Activated naive CD8-positive, alpha-beta T cell treated with anti-CD3 and anti-CD28 coated beads, Interleukin-2, amount 10 ng/mL, durations not matched to agents 7 days and 5 days (primary cell): ENCODE data around the gene ADGRL2. TPM values are rescaled to one million over a fixed set of nuclear protein-coding genes. Genes with fewer than 3 reads are reported as not detected.
"Not testable (repeated sequence)": the region's sequence is repeated elsewhere in the genome, so short reads cannot be mapped to it uniquely, and the experiment has no call there.

ENCODE experiments used
- ATAC-seq: fragments of 150-1000 bp; cut with Tn5 transposase; one replicate; pipeline ENCODE4 v1.10.0; 2021; ENCODE audit warnings: low read depth, moderate library complexity
- POLR2A ChIA-PET: fragments of 350-600 bp; sonication (Branson Sonifier 250); formaldehyde crosslinking; loops from one replicate; lab custom pipeline; 2021; ENCODE audit warnings: antibody characterized with exemption; lab: Charles Lee
- DNase-seq: peaks from one replicate; pipeline ENCODE4 v3.0.0; 2021
- H3K27ac Mint-ChIP-seq: one replicate; pipeline ENCODE4 v1.8.0; 2022; ENCODE audit warnings: mild to moderate bottlenecking, mixed read lengths
- H3K27me3 Mint-ChIP-seq: one replicate; pipeline ENCODE4 v1.8.0; 2022; ENCODE audit warnings: mild to moderate bottlenecking, moderate library complexity, mixed read lengths
- H3K36me3 Mint-ChIP-seq: one replicate; pipeline ENCODE4 v1.8.0; 2021; ENCODE audit warnings: mild to moderate bottlenecking, mixed read lengths
- H3K4me1 Mint-ChIP-seq: one replicate; pipeline ENCODE4 v1.8.0; 2021; ENCODE audit warnings: mixed read lengths
- H3K4me3 Mint-ChIP-seq: one replicate; pipeline ENCODE4 v1.8.0; 2022; ENCODE audit warnings: mild to moderate bottlenecking, moderate library complexity, mixed read lengths
- H3K9me3 Mint-ChIP-seq: one replicate; pipeline ENCODE4 v1.8.0; 2021; ENCODE audit warnings: mixed read lengths
- total RNA-seq, 2 experiments: library from RNA; stranded (reverse); gene quantifications; one replicate each; pipeline ENCODE4 v1.2.3, GENCODE V29; 2021

Gene ADGRL2
- total RNA-seq, 2 experiments from 2014 or later = not detected

GRCh38 chr1:81847063-81847462 lies 46.3 kb downstream of the ADGRL2 start:
- DNase-seq (no peak), ATAC-seq (no peak)
- no peaks in the 10 kb centered on the region for H3K36me3 Mint-ChIP-seq
- H3K27me3 Mint-ChIP-seq = no peaks in the 10 kb centered on the region
- no peaks in the 10 kb centered on the region for H3K4me1 Mint-ChIP-seq
- H3K4me3 Mint-ChIP-seq = no peak overlapping the region
- H3K27ac Mint-ChIP-seq = no peak overlapping the region
- POLR2A ChIA-PET = no interaction called here
- no peaks in the 10 kb centered on the region for H3K9me3 Mint-ChIP-seq

GRCh38 chr1:81848880-81849682 lies 48.3 kb downstream of the ADGRL2 start:
- ATAC-seq = no peak
- Mint-ChIP-seq H3K36me3 (no peaks in the 10 kb centered on the region), H3K4me1 (no peaks in the 10 kb centered on the region), H3K4me3 (no peak overlapping the region), H3K27me3 (no peaks in the 10 kb centered on the region), H3K27ac (no peak overlapping the region), H3K9me3 (no peaks in the 10 kb centered on the region)
- no peak for DNase-seq
- POLR2A ChIA-PET = no interaction called here

GRCh38 chr1:81850031-81850430 lies 49.3 kb downstream of the ADGRL2 start:
- no peak for ATAC-seq
- H3K4me3 Mint-ChIP-seq = no peak overlapping the region
- no peak overlapping the region for H3K27ac Mint-ChIP-seq
- no peaks in the 10 kb centered on the region for H3K4me1 Mint-ChIP-seq
- H3K27me3 Mint-ChIP-seq = no peaks in the 10 kb centered on the region
- no peaks in the 10 kb centered on the region for H3K36me3 Mint-ChIP-seq
- POLR2A ChIA-PET = no interaction called here
- no peak for DNase-seq
- H3K9me3 Mint-ChIP-seq = no peaks in the 10 kb centered on the region

DNA sequence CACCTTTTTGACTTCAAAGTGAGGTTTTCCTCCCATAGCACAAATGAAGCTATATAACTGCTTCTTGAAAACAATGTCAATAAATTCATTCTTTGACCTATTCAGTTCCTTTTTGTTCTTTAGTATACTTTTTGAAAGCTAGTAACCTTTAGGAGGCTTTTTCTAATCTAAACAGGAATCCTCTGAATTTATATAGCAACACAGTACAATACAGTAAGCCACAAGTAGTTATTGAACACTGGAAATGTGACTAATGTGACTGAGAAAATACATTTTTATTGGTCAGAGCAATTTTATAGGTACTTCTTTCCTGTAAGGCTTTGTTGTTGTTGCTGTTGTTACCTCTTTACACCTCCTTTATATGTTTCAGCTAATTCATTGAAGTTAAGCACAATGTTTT lies 49.8 kb downstream of the ADGRL2 start:
- POLR2A ChIA-PET = no interaction called here
- ATAC-seq (no peak), DNase-seq (no peak)
- no peaks in the 10 kb centered on the region for H3K4me1 Mint-ChIP-seq
- H3K4me3 Mint-ChIP-seq = no peak overlapping the region
- H3K27me3 Mint-ChIP-seq = no peaks in the 10 kb centered on the region
- no peak overlapping the region for H3K27ac Mint-ChIP-seq
- no peaks in the 10 kb centered on the region for H3K9me3 Mint-ChIP-seq
- no peaks in the 10 kb centered on the region for H3K36me3 Mint-ChIP-seq

DNA sequence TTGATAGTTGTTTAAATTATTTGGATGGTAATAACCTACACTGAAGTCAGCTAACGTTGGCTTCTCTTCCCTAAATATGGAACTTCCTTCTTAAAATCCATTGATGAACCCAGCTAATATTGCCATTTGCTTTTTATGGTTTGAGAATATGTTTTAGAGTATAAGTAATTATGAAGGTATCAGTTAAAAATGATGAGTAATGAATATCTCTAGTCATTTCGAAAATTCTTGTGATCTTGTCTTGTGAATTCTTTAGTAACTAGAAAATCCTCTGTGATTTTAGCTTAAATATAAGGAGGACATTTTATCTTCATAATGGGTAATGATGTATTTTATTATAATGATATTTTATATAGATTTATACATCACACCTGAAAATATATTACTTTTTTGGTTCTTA lies 50.5 kb downstream of the ADGRL2 start:
- Mint-ChIP-seq H3K36me3 (no peaks in the 10 kb centered on the region), H3K27ac (no peak overlapping the region), H3K9me3 (no peaks in the 10 kb centered on the region), H3K4me3 (no peak overlapping the region), H3K4me1 (no peaks in the 10 kb centered on the region), H3K27me3 (no peaks in the 10 kb centered on the region)
- ATAC-seq = no peak
- no peak for DNase-seq
- POLR2A ChIA-PET = no interaction called here

DNA sequence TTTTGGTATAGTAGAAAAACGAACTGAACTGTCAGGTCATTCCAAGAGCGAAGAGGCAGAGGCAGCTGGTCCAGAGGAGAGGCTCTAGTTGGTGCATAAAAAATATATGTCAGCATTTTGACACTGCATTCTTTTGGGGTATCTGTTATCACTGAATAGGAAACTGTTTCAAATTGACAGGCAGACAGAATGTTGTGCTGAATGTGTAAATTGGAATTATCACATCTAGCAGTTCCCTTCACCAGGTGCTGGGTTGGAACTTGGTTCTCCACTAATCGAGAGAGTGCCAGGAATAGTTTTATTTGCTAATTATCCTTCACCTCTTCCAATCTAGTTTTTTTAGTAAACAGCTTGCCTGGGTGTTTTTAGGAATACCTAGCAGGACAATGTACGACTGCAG lies 52.2 kb downstream of the ADGRL2 start:
- ATAC-seq (no peak), DNase-seq (no peak)
- no peak overlapping the region for H3K27ac Mint-ChIP-seq
- H3K9me3 Mint-ChIP-seq = no peaks in the 10 kb centered on the region
- H3K36me3 Mint-ChIP-seq = no peaks in the 10 kb centered on the region
- POLR2A ChIA-PET = no interaction called here
- H3K27me3 Mint-ChIP-seq = no peaks in the 10 kb centered on the region
- H3K4me1 Mint-ChIP-seq = no peaks in the 10 kb centered on the region
- H3K4me3 Mint-ChIP-seq = no peak overlapping the region

DNA sequence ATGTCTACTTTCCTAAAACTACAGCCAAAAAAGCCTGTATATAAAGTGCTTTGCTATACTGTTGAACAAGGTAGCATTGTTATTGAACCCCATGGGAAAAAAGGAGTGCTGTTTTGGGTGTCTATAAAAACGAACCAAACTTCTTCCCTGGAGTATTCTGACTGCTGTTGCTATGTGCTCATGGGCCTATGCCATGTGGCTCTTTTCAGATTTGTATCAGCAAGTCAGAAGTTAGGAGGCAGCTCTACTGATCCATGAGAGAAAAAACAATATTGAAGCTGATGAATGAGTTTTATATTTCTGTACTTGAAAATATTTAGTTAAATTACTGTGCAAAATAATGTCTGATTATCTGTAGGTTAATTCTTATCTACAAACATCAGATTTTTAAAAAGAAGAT lies 66.5 kb downstream of the ADGRL2 start:
- no peaks in the 10 kb centered on the region for H3K27me3 Mint-ChIP-seq
- no peaks in the 10 kb centered on the region for H3K9me3 Mint-ChIP-seq
- H3K4me1 Mint-ChIP-seq = no peaks in the 10 kb centered on the region
- POLR2A ChIA-PET = no interaction called here
- no peak overlapping the region for H3K4me3 Mint-ChIP-seq
- ATAC-seq (no peak), DNase-seq (no peak)
- H3K36me3 Mint-ChIP-seq = no peaks in the 10 kb centered on the region
- H3K27ac Mint-ChIP-seq = no peak overlapping the region

DNA sequence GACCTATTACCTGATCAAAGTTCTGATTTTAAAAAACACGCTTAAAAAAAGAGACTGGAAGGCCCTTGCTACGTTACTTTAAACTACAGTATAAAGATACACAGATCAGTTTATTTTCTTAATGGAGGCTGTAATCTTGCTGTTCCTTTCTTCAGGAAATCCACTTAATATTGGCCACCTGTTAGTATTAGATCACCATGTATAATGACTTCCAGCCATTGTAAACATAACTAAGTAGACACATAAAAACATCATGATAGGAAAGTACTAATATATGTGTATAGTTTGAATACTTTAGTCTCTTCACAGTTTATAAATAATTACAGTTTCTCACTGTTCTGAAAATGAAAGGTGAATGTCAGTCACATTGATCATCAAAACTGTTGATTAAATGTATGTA lies 68.6 kb downstream of the ADGRL2 start:
- Mint-ChIP-seq H3K36me3 (no peaks in the 10 kb centered on the region), H3K9me3 (no peaks in the 10 kb centered on the region), H3K27me3 (no peaks in the 10 kb centered on the region), H3K4me3 (no peak overlapping the region), H3K27ac (no peak overlapping the region), H3K4me1 (no peaks in the 10 kb centered on the region)
- DNase-seq (no peak), ATAC-seq (no peak)
- POLR2A ChIA-PET = no interaction called here

DNA sequence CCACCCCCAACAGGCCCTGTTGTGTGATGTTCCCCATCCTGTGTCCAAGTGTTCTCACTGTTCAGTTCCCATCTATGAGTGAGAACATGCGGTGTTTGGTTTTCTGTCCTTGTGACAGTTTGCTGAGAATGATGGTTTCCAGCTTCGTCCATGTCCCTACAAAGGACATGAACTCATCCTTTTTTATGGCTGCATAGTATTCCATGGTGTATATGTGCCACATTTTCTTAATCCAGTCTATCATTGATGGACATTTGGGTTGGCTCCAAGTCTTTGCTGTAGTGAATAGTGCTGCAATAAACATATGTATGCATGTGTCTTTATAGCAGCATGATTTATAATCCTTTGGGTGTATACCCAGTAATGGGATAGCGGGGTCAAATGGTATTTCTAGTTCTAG lies 70.4 kb downstream of the ADGRL2 start:
- POLR2A ChIA-PET, H3K36me3 Mint-ChIP-seq, ATAC-seq: not testable (repeated sequence)

DNA sequence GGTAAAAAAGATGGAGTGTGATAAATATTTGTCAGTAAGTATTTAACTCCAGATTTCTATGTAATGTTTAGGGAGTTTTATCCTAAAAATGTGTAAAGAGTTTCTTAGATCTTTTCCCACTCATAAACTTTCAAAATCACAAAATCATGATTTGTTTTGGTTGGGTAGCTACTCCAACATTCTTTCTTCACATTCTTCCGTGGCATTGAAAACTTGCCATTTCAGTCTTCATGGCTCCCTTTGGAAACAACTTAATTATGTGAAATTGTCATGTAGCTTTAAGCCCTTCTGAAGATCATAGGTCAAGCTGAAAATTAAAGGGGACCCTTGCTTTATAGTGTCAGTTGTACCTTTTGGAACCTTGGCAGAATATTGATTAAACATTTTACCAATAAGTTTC lies 73.2 kb downstream of the ADGRL2 start:
- no peak for ATAC-seq
- no peaks in the 10 kb centered on the region for H3K9me3 Mint-ChIP-seq
- H3K4me3 Mint-ChIP-seq = no peak overlapping the region
- no peak overlapping the region for H3K27ac Mint-ChIP-seq
- H3K36me3 Mint-ChIP-seq = no peaks in the 10 kb centered on the region
- DNase-seq = no peak
- H3K27me3 Mint-ChIP-seq = peaks cover 3% of the 10 kb centered on the region
- H3K4me1 Mint-ChIP-seq = no peaks in the 10 kb centered on the region
- POLR2A ChIA-PET = no interaction called here

More for the DNA sequence above, 70.4 kb downstream of the ADGRL2 start:
- not testable (repeated sequence) for DNase-seq, H3K4me1 Mint-ChIP-seq, H3K9me3 Mint-ChIP-seq, H3K27me3 Mint-ChIP-seq, H3K4me3 Mint-ChIP-seq, H3K27ac Mint-ChIP-seq

- Mint-ChIP-seq H3K9me3 (no peaks in the 10 kb centered on the region), H3K27me3 (peaks cover 3% of the 10 kb centered on the region), H3K4me3 (no peak overlapping the region), H3K27ac (no peak overlapping the region), H3K4me1 (no peaks in the 10 kb centered on the region), H3K36me3 (no peaks in the 10 kb centered on the region)
- POLR2A ChIA-PET = no interaction called here
- DNase-seq (no peak), ATAC-seq (no peak)
These were observed 73.7 kb downstream of the ADGRL2 start for GRCh38 chr1:81874461-81874860.

- H3K27ac Mint-ChIP-seq = no peak overlapping the region
These were observed 74.2 kb downstream of the ADGRL2 start for GRCh38 chr1:81874940-81875339.

DNA sequence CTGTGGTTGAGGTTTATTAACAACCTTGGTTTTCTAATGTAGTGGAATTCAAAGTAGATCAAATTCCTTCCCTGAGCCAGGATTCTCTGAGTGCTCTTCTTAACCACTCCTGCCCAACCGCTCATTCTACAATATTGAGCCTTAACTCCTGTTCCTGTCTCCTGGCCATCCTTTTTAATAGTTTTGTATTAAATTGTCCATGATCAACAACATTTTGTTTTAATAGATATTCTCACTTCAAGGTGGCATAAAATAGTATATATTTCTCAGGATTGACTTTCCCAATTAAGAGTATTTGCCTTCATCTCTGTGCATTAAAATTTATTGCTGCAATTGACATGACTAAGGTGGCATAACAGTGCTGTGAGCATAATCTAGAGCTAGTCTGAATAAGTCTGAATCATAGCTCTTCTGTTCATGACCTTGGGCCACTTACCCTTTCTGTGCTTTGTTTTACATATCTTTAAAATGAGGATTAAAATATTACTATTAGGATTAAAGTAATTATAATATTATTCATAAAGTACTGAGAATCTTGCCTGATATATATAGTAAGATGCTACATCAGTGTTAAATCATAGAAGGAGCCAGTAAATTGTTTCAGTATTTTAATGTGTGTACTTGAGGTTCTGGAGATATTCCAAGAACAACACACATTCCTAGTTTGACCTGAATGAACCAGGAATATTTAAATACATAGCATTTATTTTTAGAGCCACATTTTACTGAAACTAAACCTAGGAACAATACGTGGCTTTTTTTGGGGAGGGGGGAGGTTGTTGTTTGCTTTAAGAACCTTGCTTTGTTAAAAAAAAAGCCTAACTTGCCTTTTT lies 76.4 kb downstream of the ADGRL2 start:
- POLR2A ChIA-PET = no interaction called here
- ATAC-seq = no peak
- Mint-ChIP-seq H3K4me1 (no peaks in the 10 kb centered on the region), H3K27ac (no peak overlapping the region), H3K4me3 (no peak overlapping the region), H3K9me3 (no peaks in the 10 kb centered on the region), H3K27me3 (peaks cover 3% of the 10 kb centered on the region), H3K36me3 (no peaks in the 10 kb centered on the region)
- DNase-seq = no peak

More at GRCh38 chr1:81874940-81875339, 74.2 kb downstream of the ADGRL2 start:
- no peak for DNase-seq
- H3K36me3 Mint-ChIP-seq = no peaks in the 10 kb centered on the region
- no peak overlapping the region for H3K4me3 Mint-ChIP-seq
- H3K9me3 Mint-ChIP-seq = no peaks in the 10 kb centered on the region
- no peaks in the 10 kb centered on the region for H3K4me1 Mint-ChIP-seq
- no peak for ATAC-seq
- POLR2A ChIA-PET = no interaction called here
- H3K27me3 Mint-ChIP-seq = peaks cover 3% of the 10 kb centered on the region

DNA sequence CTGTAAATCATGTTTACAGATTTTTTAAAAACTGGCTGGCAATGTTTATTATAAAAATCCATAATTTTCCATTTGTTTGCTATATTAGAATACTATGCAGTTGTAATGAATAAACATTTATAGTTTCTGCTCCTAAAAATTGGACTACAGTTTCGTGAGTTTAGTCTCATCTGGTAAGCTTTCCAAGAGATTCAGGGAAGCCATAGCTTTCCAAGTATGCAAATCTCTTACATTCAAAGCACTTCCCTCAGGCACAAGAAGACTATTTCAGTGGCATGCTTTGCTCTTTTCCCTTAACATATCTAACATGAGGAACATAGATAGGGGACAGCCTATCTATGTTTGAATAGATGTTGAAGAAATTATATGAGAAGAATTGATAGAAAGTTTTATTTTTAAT lies 77.2 kb downstream of the ADGRL2 start:
- POLR2A ChIA-PET = no interaction called here
- no peak for ATAC-seq
- peaks cover 3% of the 10 kb centered on the region for H3K27me3 Mint-ChIP-seq
- no peaks in the 10 kb centered on the region for H3K9me3 Mint-ChIP-seq
- H3K4me3 Mint-ChIP-seq = no peak overlapping the region
- DNase-seq = no peak
- no peaks in the 10 kb centered on the region for H3K36me3 Mint-ChIP-seq
- no peaks in the 10 kb centered on the region for H3K4me1 Mint-ChIP-seq
- no peak overlapping the region for H3K27ac Mint-ChIP-seq
